GM10847 (cell line): Measurements from ENCODE around the gene WHRN.

Experiments
- POLR2A ChIP-seq: IDR thresholded peaks from 2 replicates; pipeline ENCODE4 v1.6.1; 2011; ENCODE audit not compliant: insufficient read length; ENCODE audit errors: extremely low read depth

The WHRN gene

DNA sequence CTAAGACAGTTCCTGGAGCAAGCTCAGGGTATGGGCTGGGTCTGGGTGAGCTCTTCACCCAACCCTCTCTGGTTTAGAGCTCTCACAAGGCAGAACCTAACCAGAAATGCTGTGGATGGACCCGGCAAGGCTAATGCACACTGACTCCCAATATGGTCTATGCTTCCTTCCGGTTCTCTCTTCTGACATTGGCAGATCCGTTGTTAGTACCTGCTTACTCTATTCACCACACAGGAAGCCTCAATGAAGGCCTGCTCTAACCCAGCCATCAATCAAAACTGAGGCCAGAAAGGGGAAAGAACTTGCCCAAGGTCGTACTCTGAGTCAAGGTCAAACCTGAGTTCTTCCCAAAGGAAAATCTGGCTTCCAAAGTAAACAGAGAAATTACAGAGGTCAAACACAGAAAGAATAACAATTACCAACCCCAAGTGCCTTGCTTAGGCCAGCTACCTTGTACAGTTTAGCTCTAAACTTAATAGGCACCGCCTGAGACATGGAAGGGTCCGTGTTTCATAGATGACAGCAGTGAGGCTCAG lies 71.5 kb downstream of the WHRN start:
- TF ChIP-seq POLR2A, result no peak

DNA sequence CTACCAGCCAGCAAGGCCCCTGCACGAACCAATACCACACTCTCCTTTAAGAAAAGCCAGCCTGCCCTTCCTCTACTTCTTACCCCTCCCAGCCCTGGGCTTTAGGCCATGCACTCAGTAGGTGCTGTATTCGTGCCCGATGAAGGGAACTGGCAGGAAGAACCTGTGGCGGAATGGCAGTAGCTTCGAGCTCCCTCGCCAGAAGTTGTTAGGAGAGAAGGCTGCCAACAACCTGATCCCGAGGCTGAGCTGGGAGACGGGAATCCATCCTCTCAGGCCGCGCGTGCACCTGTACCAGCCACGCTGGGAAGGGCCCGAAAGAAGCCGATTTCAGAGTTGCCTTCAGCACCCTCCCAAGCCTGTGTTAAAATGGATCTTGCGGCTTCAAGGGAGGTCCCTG lies 72.2 kb downstream of the WHRN start:
- no peak for TF ChIP-seq POLR2A

DNA sequence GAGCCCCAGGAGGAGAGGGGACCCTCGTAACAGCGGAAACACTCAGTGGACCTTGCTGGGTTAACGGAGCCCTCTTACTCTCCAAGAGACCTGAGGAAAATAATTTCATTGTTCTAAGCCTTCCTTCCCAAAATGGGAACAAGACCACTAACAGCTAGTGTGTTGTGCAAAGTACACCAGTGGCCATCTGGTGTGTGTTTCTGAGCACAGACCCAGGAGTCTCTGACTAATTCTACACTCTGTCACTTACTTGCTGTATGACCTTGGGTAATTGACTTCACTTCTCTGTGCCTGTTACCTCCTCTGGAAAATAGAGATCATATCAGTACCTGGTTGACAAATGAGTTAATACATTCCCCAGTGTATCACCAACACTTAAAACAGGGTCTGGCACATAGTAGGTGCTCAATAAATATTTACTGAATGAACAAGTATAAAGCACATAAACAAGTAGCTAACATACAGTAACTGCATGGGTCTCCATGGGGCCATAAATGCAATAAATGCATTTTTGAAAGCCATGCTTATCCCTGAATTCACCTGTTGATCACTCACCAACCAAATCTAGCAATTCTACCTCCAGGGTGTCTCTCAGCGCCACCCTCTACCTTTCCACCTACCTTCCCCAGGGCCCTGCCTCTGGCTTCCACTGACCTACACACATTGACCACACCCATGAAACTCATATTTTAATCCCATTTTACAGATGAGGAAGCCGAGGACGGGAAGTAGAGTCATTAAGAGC lies 72.8 kb downstream of the WHRN start:
- TF ChIP-seq POLR2A, result no peak

DNA sequence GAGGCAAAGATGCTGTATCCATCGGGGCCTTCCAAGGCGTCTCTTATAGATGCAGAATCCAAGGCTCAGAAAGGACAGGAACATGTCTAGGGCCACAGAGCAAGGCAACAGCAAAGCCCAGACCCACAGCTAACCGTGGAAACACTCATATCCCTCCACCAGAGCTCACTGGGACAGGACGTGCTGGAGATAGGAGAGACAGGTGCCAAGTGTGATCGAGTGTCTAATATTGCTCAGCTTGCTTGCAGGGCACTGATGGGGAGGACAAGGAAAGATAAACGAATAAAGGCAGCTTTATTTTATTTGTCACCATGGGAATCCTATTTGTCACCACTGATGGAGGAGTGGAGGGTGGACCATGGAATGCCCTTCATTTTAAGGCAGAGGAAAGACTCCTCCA lies 73.5 kb downstream of the WHRN start:
- TF ChIP-seq POLR2A, result no peak

DNA sequence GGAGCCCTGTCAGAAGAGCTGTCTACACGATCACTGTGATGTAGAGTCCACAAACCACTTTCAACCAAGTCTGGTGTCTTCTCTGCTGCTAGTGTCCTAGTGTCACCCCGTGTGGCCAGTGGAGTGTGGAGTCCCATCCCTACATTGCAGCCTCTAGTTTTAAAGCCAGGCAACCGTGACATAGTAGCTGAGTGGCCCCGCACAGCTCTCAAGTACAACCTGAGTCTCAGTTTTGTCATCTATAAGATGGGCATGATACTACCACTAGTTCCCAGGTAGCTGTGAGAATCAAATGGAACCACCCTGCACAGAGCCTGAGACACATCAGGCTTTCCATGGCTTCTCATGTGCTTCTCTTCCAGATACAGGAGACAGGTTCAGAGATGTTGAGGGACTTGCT lies 74.3 kb downstream of the WHRN start:
- TF ChIP-seq POLR2A, result no peak

DNA sequence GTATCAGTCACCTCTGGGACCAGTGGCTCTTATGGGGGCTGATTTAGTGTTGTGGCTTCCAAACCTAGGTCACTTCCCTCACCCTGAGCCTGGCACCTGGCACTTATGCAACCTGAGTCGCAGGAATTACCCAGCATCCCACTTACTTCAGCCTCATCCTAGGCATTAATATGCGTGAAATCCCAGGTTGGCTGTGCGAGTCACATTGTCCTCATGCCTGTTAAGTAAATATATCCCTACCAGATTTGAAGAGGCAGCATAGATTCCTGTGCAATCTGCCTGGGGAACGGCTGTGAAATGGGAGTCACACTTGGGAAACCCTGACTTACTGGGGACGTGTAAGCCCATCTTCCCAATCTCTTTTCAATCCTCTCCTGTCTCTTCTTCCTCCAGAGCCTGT lies 74.8 kb downstream of the WHRN start:
- TF ChIP-seq POLR2A, result no peak

DNA sequence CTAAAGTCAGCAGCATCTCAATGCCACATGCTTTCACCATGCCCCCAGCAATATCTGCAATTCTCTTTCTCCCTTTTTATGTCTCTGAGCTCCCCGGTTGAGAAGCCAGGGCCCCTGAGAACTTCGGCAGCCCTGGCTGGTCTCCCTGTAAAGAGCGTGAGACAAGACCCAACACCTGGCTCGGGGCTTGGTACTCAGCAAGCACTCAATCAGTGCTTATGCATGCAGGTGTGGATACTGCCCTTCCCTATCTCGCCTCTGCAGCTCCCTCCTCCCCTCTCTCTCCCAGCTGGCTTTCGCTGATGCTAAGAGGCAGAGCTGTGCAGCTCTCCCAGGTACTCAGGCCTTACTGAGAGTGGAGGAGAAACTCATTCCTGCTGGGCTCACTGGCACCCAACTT lies 75.8 kb downstream of the WHRN start:
- TF ChIP-seq POLR2A, result no peak

DNA sequence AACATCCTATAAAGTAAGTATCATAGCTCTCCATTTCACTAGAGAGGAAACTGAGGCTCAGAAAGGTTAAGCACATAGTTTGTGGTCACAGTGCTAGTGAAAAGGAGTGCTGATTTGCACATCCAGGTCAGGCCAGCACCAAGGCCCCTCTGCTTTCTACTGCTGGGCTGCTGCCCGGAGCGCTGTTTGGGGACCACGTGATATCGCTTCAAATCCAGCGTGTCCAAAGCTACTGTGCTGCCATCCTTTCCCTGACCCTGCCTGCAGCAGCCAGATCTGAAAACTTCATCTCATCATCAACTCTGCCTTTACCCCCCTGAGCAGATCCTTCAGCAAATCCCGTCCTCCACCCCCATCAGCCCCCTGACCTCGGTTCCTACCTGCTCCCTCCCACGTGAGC lies 76.8 kb downstream of the WHRN start:
- TF ChIP-seq POLR2A, result no peak

DNA sequence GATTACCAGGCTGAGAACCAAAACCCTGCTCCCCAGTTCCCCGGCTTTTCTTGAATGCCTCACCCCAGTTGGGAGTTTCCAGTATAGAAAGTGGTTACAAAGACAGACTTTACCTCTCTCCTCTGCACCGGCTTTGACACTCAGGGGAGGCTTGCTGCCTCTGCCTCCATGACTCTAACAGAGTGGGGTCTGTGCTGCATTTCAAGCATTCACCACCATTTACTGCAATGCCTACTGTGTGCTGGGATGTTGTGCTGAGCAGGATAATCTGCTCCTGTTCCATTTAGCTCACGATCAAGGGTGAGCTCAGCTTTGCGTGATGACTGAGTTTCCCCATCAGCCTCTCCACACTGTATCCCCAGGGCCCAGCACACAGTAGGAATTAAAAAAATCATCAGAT lies 77.6 kb downstream of the WHRN start:
- no peak for TF ChIP-seq POLR2A

DNA sequence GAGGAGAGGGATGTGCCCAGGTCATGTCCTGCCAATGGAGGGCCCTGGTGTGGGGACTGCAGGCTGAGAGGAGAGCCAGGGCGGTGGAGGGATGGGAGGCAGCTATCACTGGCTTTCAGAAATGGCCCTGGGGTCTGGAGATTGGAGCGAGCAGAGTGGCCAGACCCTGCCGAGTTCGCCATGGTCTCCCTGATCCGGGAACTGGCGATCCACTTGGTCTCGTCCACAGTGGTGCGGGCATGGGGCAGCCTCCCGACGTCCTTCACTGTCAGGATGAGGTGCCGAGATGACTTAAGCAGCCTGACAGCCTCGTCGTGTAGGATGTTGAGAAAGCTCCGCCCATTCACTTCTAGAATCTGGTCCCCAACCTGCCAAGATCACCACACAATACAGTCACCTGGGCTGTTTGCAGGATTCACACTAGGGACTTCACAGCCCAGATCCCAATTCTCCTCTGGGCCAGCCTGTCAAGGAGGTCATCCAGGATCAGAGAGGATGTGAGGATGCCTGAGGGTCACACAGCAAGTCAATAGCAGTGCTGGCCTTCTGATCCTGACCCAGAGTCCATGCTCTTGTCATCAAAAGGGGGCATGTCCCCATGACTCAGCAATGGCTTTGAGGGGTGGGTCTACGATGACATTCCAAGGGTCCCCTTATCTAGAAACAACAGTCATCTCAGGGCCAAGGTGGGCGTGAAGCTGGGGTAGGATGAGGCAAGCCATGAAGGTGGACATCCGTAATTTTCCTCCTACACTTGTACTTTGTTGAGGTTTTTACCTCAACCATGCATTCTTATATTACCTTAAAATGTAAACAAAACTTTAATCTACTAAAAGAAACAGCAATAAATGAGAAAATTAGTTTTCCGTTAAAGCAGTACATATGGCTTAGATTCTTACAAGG lies 79.0 kb downstream of the WHRN start:
- TF ChIP-seq POLR2A, result no peak

DNA sequence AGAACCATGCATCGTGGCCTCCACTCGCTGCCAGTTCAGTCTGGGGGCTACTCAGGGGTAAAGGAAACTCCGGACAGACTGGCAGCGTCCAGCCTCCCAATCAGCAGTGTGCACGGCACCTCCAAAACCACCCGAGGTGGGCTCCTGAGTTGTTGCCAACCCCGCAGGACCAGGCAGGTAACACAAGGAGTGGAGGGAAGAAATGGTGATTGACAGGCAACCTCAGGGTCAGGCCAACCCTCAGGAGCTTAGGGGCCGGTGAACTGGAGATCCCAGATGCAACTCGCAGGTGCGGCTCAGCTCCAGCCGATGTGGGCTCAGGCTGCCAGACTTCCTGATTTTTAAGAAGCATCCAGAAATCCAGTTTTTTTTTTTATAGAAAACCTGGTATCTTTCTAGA lies 80.1 kb downstream of the WHRN start:
- TF ChIP-seq POLR2A, result no peak

DNA sequence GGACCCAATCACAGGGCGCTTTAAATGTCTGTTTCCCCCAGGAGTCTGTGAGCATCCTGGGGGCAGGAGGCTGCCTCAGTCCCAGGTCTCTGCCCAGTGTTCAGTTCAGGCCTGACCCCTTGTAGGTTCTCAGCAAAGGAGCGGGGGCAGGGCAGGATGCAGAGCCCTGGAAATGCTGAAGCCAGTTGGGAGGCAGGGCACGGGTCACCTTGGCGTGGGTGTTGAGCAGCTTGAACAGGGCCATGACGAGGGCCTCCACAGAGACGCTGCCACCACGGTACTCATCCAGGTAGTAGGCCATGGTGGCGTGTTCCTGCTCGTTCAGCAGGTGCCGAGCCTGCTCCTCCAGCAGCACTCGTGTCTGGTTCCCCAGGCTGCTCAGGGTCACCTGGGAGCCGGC lies 81.1 kb downstream of the WHRN start:
- no peak for TF ChIP-seq POLR2A

DNA sequence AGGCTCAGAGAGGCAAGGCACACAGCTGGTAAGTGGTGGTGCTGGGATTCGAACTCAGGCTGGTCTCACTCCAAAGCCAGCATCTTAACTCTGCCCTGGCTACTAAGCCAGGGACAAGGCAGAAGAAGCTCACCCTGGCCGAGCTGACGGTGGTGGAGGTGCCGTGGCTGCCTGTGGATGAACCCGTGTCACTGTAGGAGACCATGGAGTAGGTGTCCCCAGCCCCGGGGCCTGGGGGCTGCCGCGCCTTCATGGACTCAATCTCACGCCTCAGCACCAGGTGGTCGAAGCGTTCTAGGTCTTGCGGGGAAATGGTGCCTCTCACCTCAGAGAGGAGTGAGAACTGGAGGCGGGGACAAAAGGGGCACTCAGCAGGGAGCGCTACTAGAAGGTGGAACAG lies 82.1 kb downstream of the WHRN start:
- no peak for TF ChIP-seq POLR2A

DNA sequence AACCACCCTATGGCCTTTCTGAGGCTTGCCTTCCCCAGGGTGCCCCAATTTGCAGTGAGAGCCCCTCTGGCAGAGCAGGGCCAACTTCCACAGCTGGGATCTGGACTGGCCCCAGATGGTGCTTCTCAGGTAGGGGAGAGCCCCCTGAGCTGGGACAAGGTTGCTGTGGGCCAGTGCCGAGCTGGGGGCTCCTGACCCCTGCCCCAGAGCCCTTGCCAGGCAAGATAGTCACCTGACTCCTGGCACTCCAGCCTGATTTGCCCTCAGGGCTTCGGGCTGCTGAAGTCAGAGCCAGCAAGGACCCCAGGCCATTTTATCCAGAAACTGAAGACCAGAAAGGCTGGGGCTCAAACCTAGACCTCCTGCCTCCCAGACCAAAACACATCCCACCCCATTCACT lies 84.1 kb downstream of the WHRN start:
- TF ChIP-seq POLR2A, result no peak

DNA sequence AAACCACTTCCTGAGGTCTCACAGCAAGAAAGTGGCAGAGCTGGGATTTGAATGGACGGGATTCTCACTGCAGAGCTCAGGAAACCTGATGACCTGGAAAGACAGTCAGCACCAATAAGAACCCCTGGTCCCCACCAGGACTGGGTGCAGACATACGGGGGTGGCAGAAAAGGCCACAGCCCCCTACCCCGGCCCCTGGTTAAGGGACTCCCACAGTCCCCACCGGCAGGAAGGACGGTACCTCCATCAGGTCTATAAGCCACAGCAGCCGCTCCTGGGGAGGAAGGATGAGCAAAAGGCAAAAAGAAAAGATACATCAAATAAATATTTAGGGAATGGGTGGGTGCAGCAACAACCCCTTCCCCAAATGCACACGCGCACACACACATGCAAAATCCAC lies 85.5 kb downstream of the WHRN start:
- TF ChIP-seq POLR2A, result no peak

DNA sequence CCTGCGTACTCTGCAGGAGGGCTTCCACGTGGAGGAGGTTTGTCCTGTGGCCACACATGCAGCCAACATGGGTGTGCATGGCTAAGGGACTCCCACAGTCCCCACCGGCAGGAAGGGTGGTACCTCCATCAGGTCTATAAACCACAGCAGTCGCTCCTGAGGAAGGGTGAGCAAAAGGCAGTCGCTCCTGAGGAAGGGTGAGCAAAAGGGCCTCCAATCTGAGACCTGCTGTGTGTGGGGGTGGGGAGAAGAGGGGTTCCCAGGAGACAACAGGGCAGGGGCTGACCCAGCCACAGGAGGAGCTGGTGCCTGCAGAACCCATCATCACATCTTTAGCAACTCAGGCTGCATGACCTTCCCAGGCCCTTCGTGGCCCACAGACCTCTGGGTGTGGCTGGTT lies 87.2 kb downstream of the WHRN start:
- no peak for TF ChIP-seq POLR2A
